IMR-90 (cell line): ENCODE measurements around the gene OR1M1. TPM values are rescaled to one million over a fixed set of nuclear protein-coding genes. Genes with fewer than 3 reads are reported as not detected.

Experiments
- ATAC-seq: fragments of 200-7000 bp; cut with Tn5 transposase; 2 replicates; pipeline ENCODE4 v1.9.1; 2020; ENCODE audit warnings: low read depth, mild to moderate bottlenecking, moderate library complexity
- Bru-seq: library from RNA; stranded (reverse); fragments of 400-500 nt; gene quantifications from one replicate; lab custom pipeline; 2021; lab: Mats Ljungman, UMichigan
- BruChase-seq, 2 experiments: library from RNA; stranded (reverse); fragments of 400-500 nt; gene quantifications; one replicate each; lab custom pipeline; 2021; lab: Mats Ljungman, UMichigan
- BruUV-seq: library from RNA; stranded (reverse); fragments of 400-500 nt; replicated peaks from 2 replicates; lab custom pipeline; 2021; lab: Mats Ljungman, UMichigan
- CTCF ChIA-PET: fragments of 300-600 bp; formaldehyde crosslinking; extraction: SDS; loops from one replicate; lab custom pipeline; 2021; ENCODE audit warnings: antibody characterized with exemption; lab: Yijun Ruan, JAX
- POLR2A ChIA-PET: fragments of 300-600 bp; sonication (Branson Sonifier 250); formaldehyde crosslinking; loops from one replicate; lab custom pipeline; 2022; ENCODE audit warnings: antibody characterized with exemption; ENCODE audit not compliant: unreplicated experiment; lab: Charles Lee
- DNase-seq: peaks from one replicate; pipeline ENCODE4 v3.0.0; 2013
- H2AFZ ChIP-seq: replicated peaks from 2 replicates; pipeline ENCODE3; 2013; ENCODE audit warnings: low read length, mild to moderate bottlenecking; ENCODE audit not compliant: poor library complexity
- H2AK5ac ChIP-seq: 2 replicates; pipeline ENCODE4 v1.6.1; 2013; ENCODE audit warnings: low read depth, low read length, inconsistent platforms
- H2AK9ac ChIP-seq: replicated peaks from 2 replicates; pipeline ENCODE3; 2013; ENCODE audit warnings: mild to moderate bottlenecking, low read depth, low read length, moderate library complexity; ENCODE audit not compliant: poor library complexity
- H2BK120ac ChIP-seq: 2 replicates; pipeline ENCODE4 v1.6.1; 2013; ENCODE audit warnings: low read depth, low read length, inconsistent platforms
- H2BK15ac ChIP-seq: 3 replicates; pipeline ENCODE4 v1.6.1; 2013; ENCODE audit warnings: low read depth, low read length, inconsistent platforms
- H2BK20ac ChIP-seq: 2 replicates; pipeline ENCODE4 v1.6.1; 2013; ENCODE audit warnings: low read depth, mild to moderate bottlenecking, inconsistent platforms, low read length, moderate library complexity
- H2BK5ac ChIP-seq: 2 replicates; pipeline ENCODE4 v1.6.1; 2013; ENCODE audit warnings: mild to moderate bottlenecking, low read depth, low read length, inconsistent platforms; ENCODE audit not compliant: poor library complexity, severe bottlenecking
- H3K14ac ChIP-seq: replicated peaks from 2 replicates; pipeline ENCODE4 v1.6.1; 2013; ENCODE audit warnings: low read depth, low read length, inconsistent platforms
- H3K18ac ChIP-seq: 2 replicates; pipeline ENCODE4 v1.6.1; 2013; ENCODE audit warnings: low read depth, low read length, control low read depth
- H3K23ac ChIP-seq: 2 replicates; pipeline ENCODE4 v1.6.1; 2013; ENCODE audit warnings: low read depth, low read length, inconsistent platforms
- H3K27ac ChIP-seq: 2 replicates; pipeline ENCODE4 v1.5.1; 2013; ENCODE audit warnings: mild to moderate bottlenecking, control low read depth, low read length; ENCODE audit not compliant: insufficient read depth
- H3K27me3 ChIP-seq: 2 replicates; pipeline ENCODE4 v1.6.1; 2013; ENCODE audit warnings: low read length; ENCODE audit not compliant: control insufficient read depth, insufficient read depth
- H3K36me3 ChIP-seq: 2 replicates; pipeline ENCODE4 v1.6.1; 2013; ENCODE audit warnings: low read length, mixed read lengths; ENCODE audit not compliant: control insufficient read depth, insufficient read depth
- H3K4ac ChIP-seq: 2 replicates; pipeline ENCODE4 v1.6.1; 2013; ENCODE audit warnings: low read depth, low read length, inconsistent platforms
- H3K4me1 ChIP-seq: 2 replicates; pipeline ENCODE4 v1.6.1; 2013; ENCODE audit warnings: low read length, mixed read lengths; ENCODE audit not compliant: control insufficient read depth, insufficient read depth
- H3K4me2 ChIP-seq: 2 replicates; pipeline ENCODE4 v1.6.1; 2013; ENCODE audit warnings: low read depth, mild to moderate bottlenecking, control low read depth, low read length, moderate library complexity
- H3K4me3 ChIP-seq: 2 replicates; pipeline ENCODE4 v1.5.1; 2013; ENCODE audit warnings: low read depth, mild to moderate bottlenecking, control low read depth, low read length, moderate library complexity; ENCODE audit not compliant: insufficient read depth
- H3K56ac ChIP-seq: 2 replicates; pipeline ENCODE4 v1.6.1; 2013; ENCODE audit warnings: low read length, inconsistent platforms; ENCODE audit not compliant: insufficient read depth; ENCODE audit errors: extremely low read depth
- H3K79me1 ChIP-seq, 2 experiments: 2 replicates each; pipeline ENCODE4 v1.6.1; 2013; ENCODE audit warnings: low read length in 2 of 2, inconsistent platforms in 1 of 2, low read depth in 1 of 2
- H3K9ac ChIP-seq: 2 replicates; pipeline ENCODE4 v1.6.1; 2013; ENCODE audit warnings: low read depth, low read length, control low read depth
- H3K9me1 ChIP-seq: 2 replicates; pipeline ENCODE4 v1.6.1; 2013; ENCODE audit warnings: low read length, inconsistent platforms; ENCODE audit not compliant: insufficient read depth
- H3K9me3 ChIP-seq: 2 replicates; pipeline ENCODE4 v1.6.1; 2013; ENCODE audit warnings: low read length; ENCODE audit not compliant: control insufficient read depth, insufficient read depth
- H4K20me1 ChIP-seq: 2 replicates; pipeline ENCODE4 v1.6.1; 2013; ENCODE audit warnings: low read length, inconsistent platforms; ENCODE audit not compliant: insufficient read depth
- H4K5ac ChIP-seq: 2 replicates; pipeline ENCODE4 v1.6.1; 2013; ENCODE audit warnings: mild to moderate bottlenecking, low read depth, low read length, control low read depth
- H4K8ac ChIP-seq, 2 experiments: 2 replicates each; pipeline ENCODE4 v1.6.1; 2013; ENCODE audit warnings: low read depth in 2 of 2, low read length in 2 of 2, control low read depth in 1 of 2, inconsistent platforms in 1 of 2
- H4K91ac ChIP-seq: 2 replicates; pipeline ENCODE4 v1.6.1; 2013; ENCODE audit warnings: low read depth, low read length, inconsistent platforms; ENCODE audit not compliant: insufficient read depth
- BHLHE40 ChIP-seq: fragments of 150-350 bp; IDR thresholded peaks from 2 replicates; pipeline ENCODE4 v1.6.1; 2016; ENCODE audit warnings: mild to moderate bottlenecking, low read depth, low read length
- CHD1 ChIP-seq: IDR thresholded peaks from 2 replicates; pipeline ENCODE4 v1.6.1; 2012; ENCODE audit warnings: low read depth, low read length, improper control_type of control experiment
- FOS ChIP-seq: fragments of 150-350 bp; IDR thresholded peaks from 2 replicates; pipeline ENCODE4 v1.6.1; 2016; ENCODE audit warnings: low read depth, low read length
- MAZ ChIP-seq: IDR thresholded peaks from 2 replicates; pipeline ENCODE4 v1.6.1; 2012; ENCODE audit warnings: low read depth, mild to moderate bottlenecking, low read length, improper control_type of control experiment, moderate library complexity, borderline replicate concordance
- MXI1 ChIP-seq: IDR thresholded peaks from 2 replicates; pipeline ENCODE4 v1.6.1; 2012; ENCODE audit warnings: low read depth, mild to moderate bottlenecking, low read length, moderate library complexity, borderline replicate concordance
- NFE2L2 ChIP-seq: fragments of 150-350 bp; IDR thresholded peaks from 2 replicates; pipeline ENCODE4 v1.6.1; 2016; ENCODE audit warnings: low read depth, mild to moderate bottlenecking, low read length
- POLR2A ChIP-seq: IDR thresholded peaks from 2 replicates; pipeline ENCODE4 v1.6.1; 2012; ENCODE audit warnings: mild to moderate bottlenecking, low read depth, low read length
- RCOR1 ChIP-seq: IDR thresholded peaks from 2 replicates; pipeline ENCODE4 v1.6.1; 2012; ENCODE audit warnings: mild to moderate bottlenecking, low read length, improper control_type of control experiment; ENCODE audit not compliant: insufficient replicate concordance
- RFX5 ChIP-seq: IDR thresholded peaks from 2 replicates; pipeline ENCODE4 v1.8.0; 2012; ENCODE audit warnings: low read depth, mild to moderate bottlenecking, low read length, moderate library complexity
- WGBS, 2 experiments: methylation state at CpG; one replicate each; pipeline versions ENCODE4 v1.1.5 to v1.1.7; 2013; ENCODE audit warnings: missing lambda C conversion rate in 2 of 2; ENCODE audit not compliant: insufficient read length in 1 of 2; ENCODE audit errors: extremely low coverage in 2 of 2; 5-methylcytosine and 5-hydroxymethylcytosine counted together
- dilution Hi-C: fragments of 300-500 bp; cut with HindIII; formaldehyde crosslinking; loops from one replicate; pipeline ENCODE4 v1.14.3; 2018; ENCODE audit warnings: low sequenced_read_pairs; ENCODE audit not compliant: unreplicated experiment
- in situ Hi-C: fragments of 300-500 bp; cut with MboI; formaldehyde crosslinking; loops from 3 replicates; pipeline ENCODE4 v1.14.3; 2019; ENCODE audit warnings: low sequenced_read_pairs, inconsistent platforms, mixed read lengths
- intact Hi-C: fragments of 100-400 bp; cut with micrococcal nuclease; formaldehyde crosslinking; loops from 2 replicates; pipeline ENCODE4 v1.10.0; 2022
- long read RNA-seq: library from polyadenylated mRNA; unstranded; transcript quantifications from one replicate; pipeline ENCODE4 v2.0.0, GENCODE V29; 2021; ENCODE audit not compliant: unreplicated experiment
- polyA plus RNA-seq, 3 experiments: library from polyadenylated mRNA; depleted of rRNA; stranded (reverse); fragments of >200 nt; gene quantifications; 2 replicates each; pipeline ENCODE4 v1.2.3, GENCODE V29; 2012; ENCODE audit warnings: low replicate concordance in 1 of 3
- total RNA-seq: library from RNA; depleted of rRNA; stranded (reverse); fragments of >200 nt; gene quantifications from 2 replicates; pipeline ENCODE4 v1.2.3, GENCODE V29; 2012; rRNA removed
- TF ChIP-seq, protein P1 (sequence below): fragments of 150-350 bp; IDR thresholded peaks from 2 replicates; pipeline ENCODE4 v1.6.1; 2017; ENCODE audit warnings: mild to moderate bottlenecking, antibody characterized with exemption, low read length, low read depth
- TF ChIP-seq, protein P2 (sequence below): fragments of 150-350 bp; IDR thresholded peaks from 2 replicates; pipeline ENCODE4 v1.6.1; 2016; ENCODE audit warnings: low read depth, mild to moderate bottlenecking, low read length, moderate library complexity, borderline replicate concordance

OR1M1 gene, protein sequence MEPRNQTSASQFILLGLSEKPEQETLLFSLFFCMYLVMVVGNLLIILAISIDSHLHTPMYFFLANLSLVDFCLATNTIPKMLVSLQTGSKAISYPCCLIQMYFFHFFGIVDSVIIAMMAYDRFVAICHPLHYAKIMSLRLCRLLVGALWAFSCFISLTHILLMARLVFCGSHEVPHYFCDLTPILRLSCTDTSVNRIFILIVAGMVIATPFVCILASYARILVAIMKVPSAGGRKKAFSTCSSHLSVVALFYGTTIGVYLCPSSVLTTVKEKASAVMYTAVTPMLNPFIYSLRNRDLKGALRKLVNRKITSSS
- not detected in 2 replicates for total RNA-seq
- polyA plus RNA-seq (2012; rRNA removed) = not detected in 2 replicates
- not detected in 2 replicates for polyA plus RNA-seq (2012; cell fraction: cytosol; rRNA removed)
- not detected in 2 replicates for polyA plus RNA-seq (2012; cell fraction: nucleus; rRNA removed; ENCODE audit: low replicate concordance)
- not detected for Bru-seq, nascent RNA
- not detected for BruChase-seq, experiment 1, labeled RNA remaining after a 6-hour chase
- not detected for BruChase-seq, experiment 2, labeled RNA remaining after a 2-hour chase
- long read RNA-seq = 0 reads

DNA sequence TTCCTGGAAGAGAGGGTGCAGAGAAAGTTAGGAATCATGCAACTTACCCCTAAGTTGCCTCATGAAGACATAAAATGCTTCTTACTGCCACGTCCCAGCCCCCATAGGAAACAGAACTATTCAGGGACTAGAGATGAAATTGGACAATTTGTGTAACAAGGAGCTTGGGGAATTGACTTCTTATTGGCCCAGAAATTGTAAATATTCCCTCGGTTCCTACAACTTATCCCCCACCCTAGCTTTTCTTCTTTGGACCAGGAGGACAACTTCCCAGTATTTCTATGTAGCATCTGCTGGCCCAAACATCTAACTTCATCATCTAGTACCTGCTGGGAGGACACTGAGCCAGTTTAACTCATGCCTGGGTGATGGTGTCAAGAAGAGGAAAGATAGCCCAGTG is at the start of gene OR1M1:
OR1M1 (plus strand) TSS at position 301 of the 400 bp plus-strand sequence. CDS start 6,184 bp downstream, outside the sequence.
- TF ChIP-seq, protein P1, sequence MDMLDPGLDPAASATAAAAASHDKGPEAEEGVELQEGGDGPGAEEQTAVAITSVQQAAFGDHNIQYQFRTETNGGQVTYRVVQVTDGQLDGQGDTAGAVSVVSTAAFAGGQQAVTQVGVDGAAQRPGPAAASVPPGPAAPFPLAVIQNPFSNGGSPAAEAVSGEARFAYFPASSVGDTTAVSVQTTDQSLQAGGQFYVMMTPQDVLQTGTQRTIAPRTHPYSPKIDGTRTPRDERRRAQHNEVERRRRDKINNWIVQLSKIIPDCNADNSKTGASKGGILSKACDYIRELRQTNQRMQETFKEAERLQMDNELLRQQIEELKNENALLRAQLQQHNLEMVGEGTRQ = no peak
- TF ChIP-seq FOS = no peak
- TF ChIP-seq POLR2A = no peak
- no peak for TF ChIP-seq MAZ
- no peak for TF ChIP-seq RCOR1
- TF ChIP-seq BHLHE40 = no peak
- TF ChIP-seq RFX5 = no peak
- TF ChIP-seq CHD1 = no peak
- no peak for TF ChIP-seq NFE2L2
- TF ChIP-seq MXI1 = no peak
- TF ChIP-seq, protein P2, sequence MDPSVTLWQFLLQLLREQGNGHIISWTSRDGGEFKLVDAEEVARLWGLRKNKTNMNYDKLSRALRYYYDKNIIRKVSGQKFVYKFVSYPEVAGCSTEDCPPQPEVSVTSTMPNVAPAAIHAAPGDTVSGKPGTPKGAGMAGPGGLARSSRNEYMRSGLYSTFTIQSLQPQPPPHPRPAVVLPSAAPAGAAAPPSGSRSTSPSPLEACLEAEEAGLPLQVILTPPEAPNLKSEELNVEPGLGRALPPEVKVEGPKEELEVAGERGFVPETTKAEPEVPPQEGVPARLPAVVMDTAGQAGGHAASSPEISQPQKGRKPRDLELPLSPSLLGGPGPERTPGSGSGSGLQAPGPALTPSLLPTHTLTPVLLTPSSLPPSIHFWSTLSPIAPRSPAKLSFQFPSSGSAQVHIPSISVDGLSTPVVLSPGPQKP = no peak
- H3K9me3 ChIP-seq = peaks cover 5% of the 10 kb centered on the region; the same call in 1 of the 2 replicates
- no peak within 1 kb of the TSS for H4K91ac ChIP-seq
- DNase-seq (no peak), ATAC-seq (no peak)
- H3K4me1 ChIP-seq = no peaks in the 10 kb centered on the region
- no peak within 1 kb of the TSS for H2AFZ ChIP-seq
- H3K27me3 ChIP-seq = no peaks in the 10 kb centered on the region
- no peak within 1 kb of the TSS for H3K9ac ChIP-seq
- no peak within 1 kb of the TSS for H3K18ac ChIP-seq
- no peak within 1 kb of the TSS for H3K4me2 ChIP-seq
- no peak within 1 kb of the TSS for H2BK120ac ChIP-seq
- no peak within 1 kb of the TSS for H4K5ac ChIP-seq
- CTCF ChIA-PET = no interaction called here
- POLR2A ChIA-PET = no interaction called here
- intact Hi-C loops (no loop called here), in situ Hi-C loops (loop anchor here (25.0 kb wide), 1 partner anchor 424 kb away; no protein-coding TSS in a partner anchor), dilution Hi-C loops (no loop called here)
- H2AK5ac ChIP-seq = no peak within 1 kb of the TSS
- WGBS, 2 experiments = no CpG with 5 or more reads among the region's 2 CpGs
- no peak within 1 kb of the TSS for H3K23ac ChIP-seq
- no peaks in the 10 kb centered on the region for H3K36me3 ChIP-seq
- no peak within 1 kb of the TSS for H3K14ac ChIP-seq
- no peak within 1 kb of the TSS for H2BK5ac ChIP-seq
- H3K9me1 ChIP-seq = no peaks in the 10 kb centered on the region
- H3K4me3 ChIP-seq = no peak within 1 kb of the TSS
- H4K8ac ChIP-seq = no peak within 1 kb of the TSS
- no peaks in the 10 kb centered on the region for H3K79me1 ChIP-seq
- H3K56ac ChIP-seq = no peak within 1 kb of the TSS
- H3K4ac ChIP-seq = no peak within 1 kb of the TSS
- no peaks in the 10 kb centered on the region for H4K20me1 ChIP-seq
- no TSS peak for BruUV-seq
- no peak within 1 kb of the TSS for H3K27ac ChIP-seq
- H2BK20ac ChIP-seq = no peak within 1 kb of the TSS
- no peak within 1 kb of the TSS for H2AK9ac ChIP-seq
- no peak within 1 kb of the TSS for H2BK15ac ChIP-seq
